Loucy (cell line): ENCODE results near the gene SNX22.
"Not testable (repeated sequence)": the region's sequence is repeated elsewhere in the genome, so short reads cannot be mapped to it uniquely, and the experiment has no call there.

Source experiments
- H2AFZ ChIP-seq: fragments of 200-600 bp; sonication (generic); 2 replicates; pipeline ENCODE4 v1.6.0; 2016; ENCODE audit warnings: antibody characterized with exemption, mild to moderate bottlenecking, low read length, moderate library complexity
- H3F3A ChIP-seq: fragments of 200-600 bp; 2 replicates; pipeline ENCODE4 v1.6.0; 2016; ENCODE audit warnings: antibody characterized with exemption, low read depth, mild to moderate bottlenecking
- H3K27me3 ChIP-seq: fragments of 200-600 bp; sonication (generic); 2 replicates; pipeline ENCODE4 v1.6.1; 2014; ENCODE audit warnings: low read length, mild to moderate bottlenecking; ENCODE audit not compliant: insufficient read depth, poor library complexity, severe bottlenecking
- H3K36me3 ChIP-seq: fragments of 200-600 bp; sonication (generic); 2 replicates; pipeline ENCODE4 v1.6.1; 2016; ENCODE audit warnings: low read length; ENCODE audit not compliant: insufficient read depth
- H3K4me1 ChIP-seq: fragments of 200-600 bp; sonication (generic); 2 replicates; pipeline ENCODE4 v1.5.1; 2014; ENCODE audit warnings: low read length, mild to moderate bottlenecking; ENCODE audit not compliant: insufficient read depth, poor library complexity, severe bottlenecking
- H3K4me2 ChIP-seq: fragments of 200-600 bp; sonication (generic); 2 replicates; pipeline ENCODE4 v1.6.0; 2014; ENCODE audit warnings: antibody characterized with exemption, low read length, low read depth, mild to moderate bottlenecking; ENCODE audit not compliant: poor library complexity, severe bottlenecking
- H3K4me3 ChIP-seq: fragments of 200-600 bp; sonication (generic); 2 replicates; pipeline ENCODE4 v1.5.1; 2014; ENCODE audit warnings: low read length, mild to moderate bottlenecking, mixed read lengths; ENCODE audit not compliant: poor library complexity, severe bottlenecking
- H3K79me2 ChIP-seq: fragments of 200-600 bp; sonication (generic); 2 replicates; pipeline ENCODE4 v1.6.1; 2014; ENCODE audit warnings: low read length; ENCODE audit not compliant: insufficient read depth
- H3K9ac ChIP-seq: fragments of 200-600 bp; sonication (generic); 2 replicates; pipeline ENCODE4 v1.6.0; 2014; ENCODE audit warnings: mild to moderate bottlenecking, low read depth, low read length, moderate library complexity; ENCODE audit not compliant: poor library complexity, severe bottlenecking
- H3K9me2 ChIP-seq: fragments of 200-600 bp; sonication (generic); replicated peaks from 2 replicates; pipeline ENCODE4 v1.6.1; 2016; ENCODE audit warnings: low read depth, low read length, mixed read lengths
- H3K9me3 ChIP-seq: fragments of 200-600 bp; sonication (generic); 2 replicates; pipeline ENCODE4 v1.6.1; 2014; ENCODE audit warnings: mild to moderate bottlenecking, antibody characterized with exemption, low read length, low read depth; ENCODE audit not compliant: insufficient read depth
- H4K20me1 ChIP-seq: fragments of 200-600 bp; sonication (generic); 2 replicates; pipeline ENCODE4 v1.6.0; 2014; ENCODE audit warnings: antibody characterized with exemption, low read length, mild to moderate bottlenecking; ENCODE audit not compliant: insufficient read depth, poor library complexity, severe bottlenecking
- EZH2phosphoT487 ChIP-seq: fragments of 200-600 bp; IDR thresholded peaks from 2 replicates; pipeline ENCODE4 v1.6.1; 2018; ENCODE audit warnings: antibody characterized with exemption, mild to moderate bottlenecking, moderate library complexity, borderline replicate concordance
- TF ChIP-seq, protein P1 (sequence below): fragments of 200-600 bp; sonication (generic); conservative IDR thresholded peaks from 2 replicates; pipeline ENCODE4 v1.5.1; 2014; ENCODE audit warnings: mild to moderate bottlenecking, antibody characterized with exemption, low read length

Gene SNX22

DNA sequence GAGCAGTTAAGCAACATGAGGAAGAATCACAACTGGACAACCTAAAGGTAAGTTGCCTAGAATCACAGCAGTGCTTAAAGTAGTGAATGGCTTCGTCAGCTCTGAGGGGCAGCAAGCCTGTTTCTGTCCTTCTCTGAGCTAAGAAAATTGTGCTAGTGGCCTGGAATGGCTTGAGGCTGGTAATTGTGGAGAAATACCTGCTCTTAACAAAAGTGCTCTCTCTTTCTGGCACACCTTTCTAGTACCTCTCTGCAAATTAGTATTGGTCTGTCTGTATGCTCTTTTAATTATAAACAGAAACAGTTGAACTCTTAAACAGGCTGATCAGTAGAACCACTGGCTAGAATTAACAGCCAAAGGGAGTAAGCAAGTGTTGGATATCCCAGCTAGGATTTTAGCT is 44.2 kb upstream of the SNX22 start:
- peaks cover 69% of the 10 kb centered on the region for H4K20me1 ChIP-seq
- TF ChIP-seq, protein P1, sequence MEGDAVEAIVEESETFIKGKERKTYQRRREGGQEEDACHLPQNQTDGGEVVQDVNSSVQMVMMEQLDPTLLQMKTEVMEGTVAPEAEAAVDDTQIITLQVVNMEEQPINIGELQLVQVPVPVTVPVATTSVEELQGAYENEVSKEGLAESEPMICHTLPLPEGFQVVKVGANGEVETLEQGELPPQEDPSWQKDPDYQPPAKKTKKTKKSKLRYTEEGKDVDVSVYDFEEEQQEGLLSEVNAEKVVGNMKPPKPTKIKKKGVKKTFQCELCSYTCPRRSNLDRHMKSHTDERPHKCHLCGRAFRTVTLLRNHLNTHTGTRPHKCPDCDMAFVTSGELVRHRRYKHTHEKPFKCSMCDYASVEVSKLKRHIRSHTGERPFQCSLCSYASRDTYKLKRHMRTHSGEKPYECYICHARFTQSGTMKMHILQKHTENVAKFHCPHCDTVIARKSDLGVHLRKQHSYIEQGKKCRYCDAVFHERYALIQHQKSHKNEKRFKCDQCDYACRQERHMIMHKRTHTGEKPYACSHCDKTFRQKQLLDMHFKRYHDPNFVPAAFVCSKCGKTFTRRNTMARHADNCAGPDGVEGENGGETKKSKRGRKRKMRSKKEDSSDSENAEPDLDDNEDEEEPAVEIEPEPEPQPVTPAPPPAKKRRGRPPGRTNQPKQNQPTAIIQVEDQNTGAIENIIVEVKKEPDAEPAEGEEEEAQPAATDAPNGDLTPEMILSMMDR = no peak
- no peak for TF ChIP-seq EZH2phosphoT487
- peaks cover 10% of the 10 kb centered on the region for H3K4me1 ChIP-seq
- H3K27me3 ChIP-seq = no peaks in the 10 kb centered on the region
- no peak overlapping the region for H3K4me2 ChIP-seq
- H3K9ac ChIP-seq = no peak overlapping the region
- H3K4me3 ChIP-seq = no peak overlapping the region
- no peaks in the 10 kb centered on the region for H3K9me2 ChIP-seq
- H3K36me3 ChIP-seq = 0 out of 2 replicates have a peak, but pooled peaks cover under 1% of the 10 kb centered on the region
- peaks cover 94% of the 10 kb centered on the region for H3K79me2 ChIP-seq
- no peak overlapping the region for H2AFZ ChIP-seq
- no peaks in the 10 kb centered on the region for H3F3A ChIP-seq
- no peaks in the 10 kb centered on the region for H3K9me3 ChIP-seq

DNA sequence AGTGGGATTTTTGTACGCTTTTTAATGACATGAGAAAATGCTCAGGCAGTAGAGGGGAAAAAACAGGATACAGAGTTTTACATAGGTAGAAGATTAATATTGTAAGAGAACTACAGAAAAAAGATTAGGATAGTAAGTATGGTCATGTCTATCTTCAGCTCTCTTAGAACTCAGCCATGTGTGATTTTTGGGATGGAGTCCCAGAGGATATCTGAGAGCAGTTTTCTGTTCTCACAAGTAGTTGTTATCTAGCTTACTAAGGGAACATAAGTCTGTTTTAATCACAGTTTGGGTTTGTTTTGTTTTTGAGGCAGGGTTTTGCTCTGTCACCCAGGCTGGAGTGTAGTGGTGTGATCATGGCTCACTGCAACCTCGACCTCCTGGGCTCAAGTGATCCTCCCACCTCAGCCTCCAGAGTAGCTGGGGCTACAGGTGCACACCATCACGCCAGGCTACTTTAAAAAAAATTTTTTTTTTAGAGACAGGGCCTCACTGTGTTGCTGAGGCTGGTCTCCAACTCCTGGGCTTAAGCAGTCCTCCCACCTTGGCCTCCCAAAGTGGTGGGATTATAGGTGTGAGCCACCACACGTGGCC is 41.3 kb upstream of the SNX22 start:
- H3K9me3 ChIP-seq, H3K27me3 ChIP-seq, H3F3A ChIP-seq, H3K4me2 ChIP-seq, H3K9ac ChIP-seq, H3K9me2 ChIP-seq, H3K4me3 ChIP-seq, H2AFZ ChIP-seq, H3K4me1 ChIP-seq: not testable (repeated sequence)
- Histone ChIP-seq H4K20me1 (peaks cover 54% of the 10 kb centered on the region), H3K36me3 (peaks cover 28% of the 10 kb centered on the region; the same call in 1 of the 2 replicates), H3K79me2 (peaks cover 68% of the 10 kb centered on the region)

DNA sequence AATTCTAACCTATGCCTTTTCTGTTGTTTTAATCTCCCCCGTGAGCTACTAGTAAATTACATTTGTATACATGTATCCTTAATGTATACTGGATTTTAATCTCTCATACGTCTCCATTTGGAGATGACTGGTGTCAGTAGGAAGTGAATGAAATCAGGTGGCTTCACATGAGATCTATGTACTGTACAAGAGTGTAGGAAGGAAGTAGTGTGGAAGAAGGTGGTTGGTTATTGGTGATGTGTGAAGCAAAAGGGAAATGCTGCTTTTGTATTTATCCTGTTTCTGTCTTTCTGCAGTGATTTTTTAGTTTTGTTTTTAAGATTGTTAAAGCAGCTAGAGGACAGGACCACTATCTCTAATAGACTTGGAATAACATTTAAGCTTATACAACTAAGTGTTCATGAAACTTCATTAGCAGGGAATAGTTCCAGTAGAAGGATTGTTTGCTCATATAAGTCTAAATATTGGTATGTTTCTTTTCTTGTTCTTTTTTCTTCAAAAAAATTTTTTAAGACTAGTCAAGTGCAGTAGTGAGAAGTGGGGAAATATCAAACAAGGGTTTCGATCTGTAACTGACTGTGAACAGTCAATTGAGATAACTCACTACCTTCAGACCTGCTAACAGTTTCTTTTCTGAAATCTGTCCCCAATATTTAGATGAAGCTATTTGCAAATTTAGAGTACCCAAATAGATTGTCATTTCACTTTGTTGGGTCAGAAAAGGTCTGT is 40.4 kb upstream of the SNX22 start:
- Histone ChIP-seq H3K9me2 (no peaks in the 10 kb centered on the region), H3K36me3 (peaks cover 37% of the 10 kb centered on the region; the same call in 1 of the 2 replicates), H3F3A (no peaks in the 10 kb centered on the region), H3K79me2 (peaks cover 61% of the 10 kb centered on the region), H2AFZ (no peak overlapping the region), H3K4me3 (no peak overlapping the region), H3K9ac (no peak overlapping the region), H3K27me3 (no peaks in the 10 kb centered on the region), H3K4me2 (no peak overlapping the region), H3K4me1 (peaks cover 5% of the 10 kb centered on the region), H4K20me1 (peaks cover 45% of the 10 kb centered on the region), H3K9me3 (no peaks in the 10 kb centered on the region)
- TF ChIP-seq, protein P1 = no peak
- no peak for TF ChIP-seq EZH2phosphoT487
